ENCODE measurements around the gene SFXN3. TPM values are rescaled to one million over a fixed set of nuclear protein-coding genes. Genes with fewer than 3 reads are reported as not detected.

Gene SFXN3, protein sequence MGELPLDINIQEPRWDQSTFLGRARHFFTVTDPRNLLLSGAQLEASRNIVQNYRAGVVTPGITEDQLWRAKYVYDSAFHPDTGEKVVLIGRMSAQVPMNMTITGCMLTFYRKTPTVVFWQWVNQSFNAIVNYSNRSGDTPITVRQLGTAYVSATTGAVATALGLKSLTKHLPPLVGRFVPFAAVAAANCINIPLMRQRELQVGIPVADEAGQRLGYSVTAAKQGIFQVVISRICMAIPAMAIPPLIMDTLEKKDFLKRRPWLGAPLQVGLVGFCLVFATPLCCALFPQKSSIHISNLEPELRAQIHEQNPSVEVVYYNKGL
- total RNA-seq (2021; fragmentation: NEBNext Ultra II Directional; extraction: Animal tissue kit (Norgen Biotek cat#: 25700)) (2.8 and 3.1 TPM in 2 replicates), polyA plus RNA-seq (2011; rRNA removed) (2.6 and 3.0 TPM in 2 replicates), polyA minus RNA-seq (2011; rRNA and poly(A)+ RNA removed) (7.1 and 7.3 TPM in 2 replicates)
- 4.4 TPM for polyA plus RNA-seq (2011; cell fraction: cytosol; rRNA removed)
- polyA plus RNA-seq (2011; cell fraction: nucleus; rRNA removed) = 7.8 TPM
- 1.7 to 2.2 TPM (median 2.0 TPM) in 4 replicates for polyA plus RNA-seq (2012, experiment 1 of 2)
- 1.5 TPM for polyA plus RNA-seq (2012, experiment 2 of 2)
- polyA plus RNA-seq (2013, experiment 1 of 2) = 2.6 TPM
- polyA plus RNA-seq (2013, experiment 2 of 2) = 2.5 TPM
- polyA minus RNA-seq (2011; cell fraction: cytosol; rRNA and poly(A)+ RNA removed) = 0.88 TPM
- 4.6 TPM for polyA minus RNA-seq (2011; cell fraction: nucleus; rRNA and poly(A)+ RNA removed)
- long read RNA-seq, experiment 1 = 0 reads
- long read RNA-seq, experiment 2 = 0 reads

DNA sequence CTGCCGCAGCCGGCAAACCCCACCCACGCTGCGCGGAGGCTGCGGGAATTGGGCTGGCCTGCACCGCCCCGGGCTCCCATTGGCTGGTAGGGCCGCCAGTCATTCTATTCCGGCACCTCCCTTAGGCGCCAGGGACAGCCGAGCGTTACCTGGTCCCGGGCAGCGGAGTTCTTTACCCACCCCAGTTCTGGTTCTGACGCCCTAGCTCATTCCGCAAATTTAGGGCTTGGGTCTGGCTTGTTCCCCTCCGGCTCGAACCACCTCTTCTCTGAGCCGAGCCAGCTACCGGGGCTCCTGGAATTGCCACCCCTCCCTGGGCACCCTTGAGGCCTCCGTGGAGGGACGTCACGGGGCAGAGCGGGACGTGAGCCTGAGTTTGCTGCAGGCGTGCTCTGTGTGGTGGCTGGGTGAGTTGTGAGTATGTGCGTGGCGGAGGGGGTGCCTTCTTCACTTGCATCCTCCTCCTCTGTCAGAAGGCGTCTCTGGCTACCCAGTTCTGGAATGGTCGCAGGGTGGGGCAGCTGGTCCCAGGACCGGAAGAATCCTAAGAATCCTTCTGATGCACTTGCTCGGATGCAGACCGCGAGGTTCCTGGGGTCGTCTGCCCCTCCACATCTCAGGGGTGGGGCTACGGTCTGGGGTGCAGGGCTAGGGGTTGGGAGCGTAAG is at the start of gene SFXN3, which contains the start of gene PDZD7:
Gene SFXN3, plus strand, starts transcription at position 107 of the 668 bp plus-strand sequence. CDS start 3,461 bp downstream, outside the sequence.
Gene PDZD7, minus strand, starts transcription at position 2 of the 668 bp plus-strand sequence. CDS start 910 bp downstream, outside the sequence.
- Histone ChIP-seq H2BK20ac (ENCODE audit: low read length) (no peak within 1 kb of the TSS), H3K23me2 (ENCODE audit: low read depth, low read length) (peaks cover 17% of the 10 kb centered on the region), H3K4me3 (ENCODE audit: extremely low read depth in 1 of 4, insufficient read depth in 2 of 4, low read depth in 3 of 4, low read length in 4 of 4) (peak within 1 kb of the TSS; percentile 41 to 66 (median 58)), H3K4ac (replicated peaks; ENCODE audit: insufficient read length, low read depth, low read length) (peak within 1 kb of the TSS; percentile 66), H2BK15ac (ENCODE audit: low read length) (no peak within 1 kb of the TSS), H3K23ac (ENCODE audit: insufficient read length) (no peak within 1 kb of the TSS), H3K36me3 (ENCODE audit: control insufficient read depth in 2 of 4, insufficient read depth in 4 of 4, low read length in 3 of 4) (no peaks in the 10 kb centered on the region), H2BK120ac (replicated peaks; ENCODE audit: low read depth, low read length) (no peak within 1 kb of the TSS), H4K20me1 (replicated peaks in 1 of 2; ENCODE audit: control insufficient read depth in 1 of 2, insufficient read depth in 2 of 2, low read length in 2 of 2) (peaks cover 0 to 3% of the 10 kb centered on the region in 2 experiments), H3K79me2 (ENCODE audit: control insufficient read depth in 1 of 2, insufficient read depth in 2 of 2, low read length in 2 of 2) (no peaks in the 10 kb centered on the region), H4K8ac (ENCODE audit: extremely low read depth, insufficient read depth, low read length) (no peak within 1 kb of the TSS), H3K27me3 (replicated peaks in 1 of 4; ENCODE audit: control insufficient read depth in 3 of 4, extremely low read depth in 1 of 4, insufficient read depth in 3 of 4, low read length in 3 of 4) (peaks cover 1 to 45% (median 36%) of the 10 kb centered on the region in 4 experiments), H3K18ac (ENCODE audit: extremely low read depth, low read length) (peak within 1 kb of the TSS; percentile 71), H3K4me1 (replicated peaks in 1 of 4; ENCODE audit: control insufficient read depth in 3 of 4, insufficient read depth in 4 of 4, low read length in 3 of 4) (peaks cover 0 to 26% (median 21%) of the 10 kb centered on the region in 4 experiments; a peak in 6 of 7 replicates), H2AK5ac (ENCODE audit: low read depth, low read length) (no peak within 1 kb of the TSS), H3K9ac (replicated peaks in 1 of 4; ENCODE audit: extremely low read depth in 1 of 4, low read depth in 3 of 4, low read length in 3 of 4) (no peak within 1 kb of the TSS; a peak in 1 of 7 replicates), H3K4me2 (ENCODE audit: insufficient read depth in 1 of 2, low read depth in 2 of 2, low read length in 2 of 2) (peak within 1 kb of the TSS; percentile 91 to 99), H4K91ac (replicated peaks; ENCODE audit: insufficient read length, low read length) (peak within 1 kb of the TSS; percentile 10), H3K56ac (replicated peaks; ENCODE audit: insufficient read length, low read depth, low read length) (no peak within 1 kb of the TSS), H3K27ac (ENCODE audit: low read depth, low read length) (no peak within 1 kb of the TSS), H3K14ac (ENCODE audit: insufficient read length) (no peak within 1 kb of the TSS), H3K79me1 (ENCODE audit: low read depth, low read length) (no peaks in the 10 kb centered on the region; the same call in 1 of the 2 replicates), H4K5ac (ENCODE audit: insufficient read length, low read depth, low read length) (no peak within 1 kb of the TSS), H3K9me3 (ENCODE audit: insufficient read depth in 2 of 2, low read depth in 1 of 2, low read length in 1 of 2) (no peaks in the 10 kb centered on the region), H2BK5ac (ENCODE audit: low read depth, low read length) (no peak within 1 kb of the TSS; the same call in 1 of the 2 replicates), H2BK12ac (ENCODE audit: low read depth, low read length) (peak within 1 kb of the TSS; percentile 80; the same call in 1 of the 2 replicates), H2AFZ (ENCODE audit: low read length) (peak within 1 kb of the TSS; percentile 37; the same call in 1 of the 2 replicates)
- 3% methylated on average over 38 of the region's 38 CpGs; no CpG with 5 or more reads in 1 of the 2 experiments for WGBS, 2 experiments (ENCODE audit: extremely low coverage in 1 of 2, insufficient coverage in 1 of 2, insufficient read length in 1 of 2, insufficient replicate concordance in 2 of 2, low coverage in 1 of 2, low lambda C conversion rate in 2 of 2, missing lambda C conversion rate in 1 of 2)
- ChIA-PET CTCF (ENCODE audit: partially characterized antibody) (interaction anchor here (0.6 to 51.8 kb wide), 18 partner anchors 9 to 562 kb away, joined by 3 to 2176 read pairs (median 4); partner anchors contain the start of genes KAZALD1 and LZTS2), POLR2A (ENCODE audit: partially characterized antibody) (interaction anchor here (0.5 to 3.5 kb wide), 11 partner anchors 8 to 84 kb away, joined by 3 to 24 read pairs (median 4); partner anchors contain the start of genes LZTS2, MRPL43 and TWNK)
- FAIRE-seq = no peak
- peak in 1 of 2 experiments; percentile 98 for DNase-seq (ENCODE audit: low read depth in 1 of 2, low spot score in 2 of 2)
- TF ChIP-seq CHD1 (IDR thresholded peaks at IDR 0.05; ENCODE audit: low read depth, low read length) (no peak), HDAC2 (IDR thresholded peaks at IDR 0.05; ENCODE audit: borderline replicate concordance in 1 of 2, low read depth in 2 of 2, low read length in 2 of 2) (no peak; a peak in 1 of 4 replicates), ZNF274 (IDR thresholded peaks at IDR 0.05; ENCODE audit: borderline replicate concordance, extremely low read depth, low read length) (no peak), POU5F1 (IDR thresholded peaks at IDR 0.05; ENCODE audit: low read depth, low read length) (no peak), EGR1 (IDR thresholded peaks at IDR 0.05; ENCODE audit: borderline replicate concordance, low read depth, low read length) (peak; percentile 58; the same call in 1 of the 2 replicates), KDM1A (IDR thresholded peaks at IDR 0.05; ENCODE audit: borderline replicate concordance, low read length) (no peak)
- TF ChIP-seq, protein P1, sequence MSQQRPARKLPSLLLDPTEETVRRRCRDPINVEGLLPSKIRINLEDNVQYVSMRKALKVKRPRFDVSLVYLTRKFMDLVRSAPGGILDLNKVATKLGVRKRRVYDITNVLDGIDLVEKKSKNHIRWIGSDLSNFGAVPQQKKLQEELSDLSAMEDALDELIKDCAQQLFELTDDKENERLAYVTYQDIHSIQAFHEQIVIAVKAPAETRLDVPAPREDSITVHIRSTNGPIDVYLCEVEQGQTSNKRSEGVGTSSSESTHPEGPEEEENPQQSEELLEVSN (IDR thresholded peaks at IDR 0.05) = no peak

Data from H1 (cell line).